Left lung (tissue), 10 donors: ENCODE data around the gene PLEKHM1. TPM values are rescaled to one million over a fixed set of nuclear protein-coding genes. Genes with fewer than 3 reads are reported as not detected.

ENCODE experiments used
- ATAC-seq: fragments of 200-7000 bp; cut with Tn5 transposase; one replicate; pipeline ENCODE4 v1.9.1; 2020; ENCODE audit warnings: moderate library complexity
- DNase-seq, 4 donors: peaks; one replicate each; pipeline ENCODE4 v3.0.0-alpha.2; 2013 to 2020
- H3K27ac ChIP-seq, 2 donors: fragments of 200-600 bp; sonication (generic) in 1 of 2; one replicate each; pipeline versions ENCODE4 v1.5.0 to v1.8.0; 2020 to 2021
- H3K27me3 ChIP-seq, 2 donors: fragments of 200-600 bp; sonication (generic) in 1 of 2; one replicate each; pipeline versions ENCODE4 v1.5.0 to v1.8.0; 2020 to 2021
- H3K36me3 ChIP-seq, 2 donors: fragments of 200-600 bp; sonication (generic) in 1 of 2; one replicate each; pipeline versions ENCODE4 v1.5.0 to v1.8.0; 2020 to 2021
- H3K4me1 ChIP-seq, 2 donors: fragments of 200-600 bp; one replicate each; pipeline ENCODE4 v1.8.0; 2021
- H3K4me3 ChIP-seq, 2 donors: fragments of 200-600 bp; sonication (generic) in 1 of 2; one replicate each; pipeline versions ENCODE4 v1.5.0 to v1.8.0; 2020 to 2021; ENCODE audit warnings: mild to moderate bottlenecking in 1 of 2
- H3K9me3 ChIP-seq, 2 donors: fragments of 200-600 bp; sonication (generic) in 1 of 2; one replicate each; pipeline versions ENCODE4 v1.5.0 to v1.8.0; 2020 to 2021
- CTCF ChIP-seq, 2 donors: fragments of 200-600 bp; sonication (generic) in 1 of 2; IDR thresholded peaks; one replicate each; pipeline versions ENCODE4 v1.5.0 to v1.8.0; 2021; ENCODE audit warnings: antibody characterized with exemption in 2 of 2
- intact Hi-C, 2 donors: fragments of 100-400 bp; cut with DNase I; formaldehyde crosslinking; loops; one replicate each; pipeline versions ENCODE4 v1.11.2 to v1.14.2; 2022
- polyA plus RNA-seq, 6 donors: library from polyadenylated mRNA; unstranded; fragments of 120-200 nt; gene quantifications; one replicate each; pipeline ENCODE4 v1.2.1, GENCODE V29; 2013; ENCODE audit not compliant: insufficient read length in 6 of 6
- total RNA-seq, 2 donors: library from RNA; stranded (reverse); fragmentation: NEBNext Ultra II Directional; extraction: Animal tissue kit (Norgen Biotek cat#: 25700); gene quantifications; one replicate each; pipeline ENCODE4 v1.2.1, GENCODE V29; 2021
- donor health status: DM: no; HTN: yes; CAD: no.
- donor health status: DM: no; HTN: no; CAD: no.

PLEKHM1 gene
- total and polyA plus RNA-seq, 8 donors, result 14.7 to 96.9 (median 18.0) TPM

DNA sequence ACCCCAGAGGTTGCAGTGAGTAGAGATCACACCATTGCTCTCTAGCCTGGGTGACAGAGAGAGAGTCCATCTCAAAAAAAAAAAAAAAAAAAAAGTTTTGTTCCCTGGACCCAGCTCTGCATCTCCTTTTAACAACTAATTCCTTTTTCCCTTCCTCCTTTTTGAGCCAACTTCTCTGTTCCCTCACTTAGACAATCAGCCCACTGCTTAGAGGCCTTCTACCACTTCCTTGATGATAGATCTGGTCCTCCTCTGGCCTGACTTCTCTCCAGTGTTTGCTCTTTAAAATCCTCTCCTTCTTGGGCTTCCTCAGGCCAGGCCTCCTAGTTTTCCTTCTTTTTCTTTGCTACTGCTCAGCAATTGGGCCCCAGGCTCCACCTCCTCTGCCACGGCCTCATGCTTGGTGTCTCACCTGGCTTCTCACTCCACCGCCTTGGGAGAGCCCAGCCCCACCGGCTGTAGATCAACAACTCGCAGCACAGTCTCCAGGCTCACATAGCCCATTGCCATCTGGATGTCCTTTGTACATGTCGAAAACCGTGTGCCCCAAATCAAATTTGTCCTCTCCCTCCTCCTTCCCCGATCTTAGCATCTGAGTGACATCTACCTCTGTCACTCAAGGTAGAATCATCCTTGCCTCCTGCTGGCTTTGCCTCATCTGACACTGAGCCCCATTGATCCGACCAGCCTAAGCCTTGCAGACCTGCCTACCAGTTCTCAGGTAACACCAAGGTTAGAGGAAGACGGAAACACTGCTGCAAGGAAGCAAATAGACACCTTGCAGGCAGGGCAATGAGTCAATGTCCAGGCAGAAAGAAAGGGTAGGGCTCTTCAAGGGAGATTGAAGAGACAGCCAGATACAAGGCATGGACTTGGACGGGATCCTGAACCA, 75.3 kb downstream of the PLEKHM1 start:
- ATAC-seq, result no peak
- intact Hi-C loops, result no loop called here
- no peak for TF ChIP-seq CTCF (IDR thresholded peaks at IDR 0.05)
- peak in 1 of 4 donors; percentile 49 for DNase-seq
- Histone ChIP-seq H3K4me3 (no peak overlapping the region), H3K36me3 (no peaks in the 10 kb centered on the region), H3K27ac (peak overlapping the region in 1 of 2 donors; percentile 68), H3K27me3 (no peaks in the 10 kb centered on the region), H3K9me3 (no peaks in the 10 kb centered on the region), H3K4me1 (peaks cover 18 to 61% of the 10 kb centered on the region in 2 donors)

DNA sequence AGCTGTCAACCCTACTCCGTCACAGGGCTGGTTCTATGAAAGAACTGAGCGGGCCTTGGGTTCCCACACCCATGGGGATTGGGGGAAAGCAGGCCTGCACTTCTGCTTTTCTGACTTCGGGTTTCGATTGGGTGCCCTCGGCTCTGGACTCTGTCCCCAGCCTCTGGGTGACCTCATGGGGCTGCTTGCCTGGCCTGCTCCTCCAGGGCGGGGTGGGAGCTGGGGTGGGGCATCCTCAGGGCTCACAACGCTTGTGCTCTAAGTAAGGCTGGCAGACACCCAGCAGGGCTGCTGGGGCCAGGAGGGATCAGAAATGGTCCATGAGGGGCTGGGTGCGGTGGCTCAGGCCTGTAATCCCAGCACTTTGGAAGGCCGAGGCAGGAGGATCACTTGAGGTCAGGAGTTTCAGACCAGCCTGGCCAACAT, 77.0 kb downstream of the PLEKHM1 start:
- ATAC-seq (peak; percentile 34), DNase-seq (peak in 2 of 4 donors; percentile 83 to 85)
- Histone ChIP-seq H3K27me3 (no peaks in the 10 kb centered on the region), H3K4me1 (peaks cover 28 to 74% of the 10 kb centered on the region in 2 donors), H3K36me3 (no peaks in the 10 kb centered on the region), H3K4me3 (no peak overlapping the region), H3K27ac (peak overlapping the region in 1 of 2 donors; percentile 19), H3K9me3 (no peaks in the 10 kb centered on the region)
- intact Hi-C loops, result no loop called here
- TF ChIP-seq CTCF (IDR thresholded peaks at IDR 0.05), result no peak

DNA sequence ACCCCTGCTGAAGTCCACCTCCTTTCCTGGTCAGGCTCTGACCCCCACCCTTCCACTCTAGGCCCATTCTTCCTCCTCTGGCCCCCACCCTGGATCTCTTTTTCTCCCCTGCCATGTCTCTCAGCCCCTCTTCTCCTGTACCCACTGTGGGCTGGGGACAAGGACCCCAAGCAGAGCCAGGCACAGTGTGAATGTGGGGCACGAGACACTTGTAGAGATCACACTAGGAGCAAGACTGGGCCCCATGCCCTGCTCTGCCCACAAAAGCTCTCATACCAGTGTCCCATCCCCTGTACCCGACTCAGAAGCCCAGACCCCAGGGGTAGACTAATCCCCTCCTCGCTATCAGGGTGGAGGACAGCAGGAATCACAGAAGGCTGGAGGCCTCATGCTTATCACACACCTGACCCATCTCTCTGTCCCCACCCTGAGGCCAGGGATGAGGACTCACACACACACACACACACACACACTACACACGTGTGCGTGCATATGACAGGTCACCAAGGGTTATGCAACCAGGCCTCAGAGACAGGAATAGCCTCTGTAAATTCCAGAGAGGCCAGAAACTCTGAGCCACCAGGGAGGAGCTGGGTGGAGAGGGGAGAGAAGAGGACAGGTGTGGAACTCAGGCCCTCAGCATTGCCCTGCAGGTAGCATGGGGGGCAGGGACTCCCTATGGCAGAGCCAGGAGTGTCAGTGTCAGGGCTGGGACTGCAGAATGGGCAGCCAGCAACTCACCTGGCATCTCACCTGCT, 79.0 kb downstream of the PLEKHM1 start:
- H3K9me3 ChIP-seq, result no peaks in the 10 kb centered on the region
- H3K36me3 ChIP-seq, result no peaks in the 10 kb centered on the region
- DNase-seq (peak in 2 of 4 donors; percentile 59 to 68), ATAC-seq (peak; percentile 73)
- H3K27me3 ChIP-seq, result no peaks in the 10 kb centered on the region
- TF ChIP-seq CTCF (IDR thresholded peaks at IDR 0.05), result no peak
- intact Hi-C loops, result no loop called here
- H3K4me3 ChIP-seq, result no peak overlapping the region
- H3K4me1 ChIP-seq, result peaks cover 29 to 93% of the 10 kb centered on the region in 2 donors
- peak overlapping the region; percentile 76 to 91 for H3K27ac ChIP-seq

DNA sequence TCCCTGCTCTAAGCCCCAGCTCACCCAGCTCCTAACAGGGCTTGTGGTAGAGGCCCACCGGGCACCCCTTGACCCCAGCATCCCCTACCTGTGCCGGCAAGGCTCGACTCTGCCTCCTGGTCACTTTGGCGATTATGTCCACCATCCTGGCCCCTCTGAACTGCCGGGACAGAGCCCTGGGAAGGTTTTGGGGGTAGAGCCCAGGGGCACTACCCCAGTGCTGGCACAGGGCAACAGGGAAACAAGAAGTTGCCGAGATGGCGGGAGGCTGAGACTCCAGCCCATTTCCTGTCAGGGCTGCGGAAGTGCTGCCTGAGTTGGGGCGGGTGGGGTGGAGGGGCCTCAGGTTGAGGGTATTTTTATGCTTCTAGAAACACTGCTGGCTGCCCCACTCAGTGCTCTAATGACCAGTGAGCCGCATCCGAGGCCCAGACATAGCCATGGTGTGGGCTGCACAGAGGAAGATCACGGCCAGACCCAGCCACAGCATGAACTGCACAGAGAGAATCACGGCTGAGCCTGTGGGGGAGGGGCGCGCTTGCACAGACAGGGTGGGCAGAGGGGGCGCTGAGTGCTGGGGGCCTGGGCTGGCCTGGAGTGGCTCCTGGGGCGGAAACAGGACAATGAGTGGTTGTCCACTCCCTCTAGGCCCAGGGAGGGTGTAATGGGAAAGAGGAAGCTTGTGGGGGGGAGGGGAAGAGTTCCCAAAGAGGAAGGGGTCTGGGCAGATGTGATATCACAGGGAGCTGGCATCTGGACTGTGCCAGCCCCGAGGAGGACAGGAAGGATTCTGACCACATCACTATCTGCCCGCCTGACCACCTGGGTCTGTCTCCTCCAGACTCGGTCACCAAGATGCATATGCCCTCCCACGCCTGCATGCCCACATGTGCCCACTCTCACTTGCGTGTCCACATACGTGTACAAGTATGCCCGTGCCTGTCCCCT, 80.1 kb downstream of the PLEKHM1 start:
- Histone ChIP-seq H3K27me3 (no peaks in the 10 kb centered on the region), H3K9me3 (no peaks in the 10 kb centered on the region), H3K4me1 (peaks cover 29 to 97% of the 10 kb centered on the region in 2 donors), H3K4me3 (peak overlapping the region; percentile 12 to 73), H3K27ac (peak overlapping the region; percentile 76 to 91), H3K36me3 (peaks cover 0 to 8% of the 10 kb centered on the region in 2 donors)
- DNase-seq (peak in 1 of 4 donors; percentile 90), ATAC-seq (peak; percentile 3)
- no peak for TF ChIP-seq CTCF (IDR thresholded peaks at IDR 0.05)
- intact Hi-C loops, result no loop called here
